T follicular helper cell (primary cell): ENCODE results near the gene TRMT1L.
"Not testable (repeated sequence)": the region's sequence is repeated elsewhere in the genome, so short reads cannot be mapped to it uniquely, and the experiment has no call there.

Experiments
- DNase-seq: peaks from one replicate; pipeline ENCODE4 v3.0.0-alpha.2; 2020; ENCODE audit warnings: low read depth
- total RNA-seq, 2 experiments: gene quantifications; one replicate each; lab custom pipeline; 2026; lab: John Stamatoyannopoulos, UW

Gene TRMT1L
- total RNA-seq = 26.1 to 38.7 reads per million in 2 experiments

- DNase-seq = peak; percentile 96
Measured at GRCh38 chr1:185156854-185157598, at the start of gene TRMT1L, which contains the start of gene SWT1. TRMT1L (minus strand) TSS chr1:185156953; CDS start chr1:185156712, 241 bp downstream. SWT1 (plus strand) TSS chr1:185157167; CDS start chr1:185160842, 3,675 bp downstream.

GRCh38 chr1:185200889-185201288 is 44.1 kb upstream of the TRMT1L start:
- no peak for DNase-seq

GRCh38 chr1:185198712-185199111 is 42.0 kb upstream of the TRMT1L start:
- DNase-seq = not testable (repeated sequence)

GRCh38 chr1:185193756-185194155 is 37.0 kb upstream of the TRMT1L start:
- no peak for DNase-seq

- DNase-seq = no peak
Measured at GRCh38 chr1:185170291-185170848, 13.6 kb upstream of the TRMT1L start.

- no peak for DNase-seq
Measured at GRCh38 chr1:185166106-185166505, 9.4 kb upstream of the TRMT1L start.

GRCh38 chr1:185162491-185162890 is 5.7 kb upstream of the TRMT1L start:
- DNase-seq = no peak

- no peak for DNase-seq
Measured at GRCh38 chr1:185159966-185160365, 3.2 kb upstream of the TRMT1L start.

- DNase-seq = no peak
Measured at GRCh38 chr1:185158800-185159199, 2.0 kb upstream of the TRMT1L start.

- DNase-seq = no peak
Measured at GRCh38 chr1:185157599-185158412, 1.1 kb upstream of the TRMT1L start.

GRCh38 chr1:185156288-185156853 is 382 bp downstream of the TRMT1L start:
- no peak for DNase-seq

GRCh38 chr1:185155600-185156287 is 1.0 kb downstream of the TRMT1L start:
- no peak for DNase-seq

- no peak for DNase-seq
Measured at GRCh38 chr1:185154912-185155513, 1.7 kb downstream of the TRMT1L start.

GRCh38 chr1:185152187-185152767 is 4.5 kb downstream of the TRMT1L start:
- DNase-seq = no peak

- DNase-seq = no peak
Measured at GRCh38 chr1:185151215-185151614, 5.5 kb downstream of the TRMT1L start.

- DNase-seq = no peak
Measured at GRCh38 chr1:185144233-185144632, 12.5 kb downstream of the TRMT1L start.

GRCh38 chr1:185139246-185139645 is 17.5 kb downstream of the TRMT1L start:
- DNase-seq = no peak

GRCh38 chr1:185137896-185138545 is 18.7 kb downstream of the TRMT1L start:
- no peak for DNase-seq

- no peak for DNase-seq
Measured at GRCh38 chr1:185132534-185132933, 24.2 kb downstream of the TRMT1L start.

GRCh38 chr1:185129708-185130107 is 27.0 kb downstream of the TRMT1L start:
- no peak for DNase-seq
